ENCODE data around the gene RDH14. TPM values are rescaled to one million over a fixed set of nuclear protein-coding genes. Genes with fewer than 3 reads are reported as not detected.
A peak's percentile ranks its signal among the peaks of the same experiment; 100 is the strongest.

Gene RDH14
- total RNA-seq, 1 donor from 2014 or later = 18.8 TPM

- Mint-ChIP-seq H3K36me3 (ENCODE audit: low read depth) (peaks cover 12% of the 10 kb centered on the region), H3K27me3 (ENCODE audit: low read depth) (no peaks in the 10 kb centered on the region), H3K9me3 (ENCODE audit: low read depth) (peaks cover 26% of the 10 kb centered on the region), H3K4me1 (ENCODE audit: low read depth) (peaks cover 11% of the 10 kb centered on the region), H3K4me3 (ENCODE audit: unreplicated experiment) (no peak overlapping the region), H3K27ac (ENCODE audit: unreplicated experiment) (no peak overlapping the region)
- no peak for TF ChIP-seq CTCF (IDR thresholded peaks at IDR 0.05)
- no peak for DNase-seq (ENCODE audit: low spot score)
Observed at GRCh38 chr2:18578033-18578432, 17.6 kb upstream of the RDH14 start.

- Mint-ChIP-seq H3K4me1 (ENCODE audit: low read depth) (peaks cover 5% of the 10 kb centered on the region), H3K27me3 (ENCODE audit: low read depth) (no peaks in the 10 kb centered on the region), H3K27ac (ENCODE audit: unreplicated experiment) (no peak overlapping the region), H3K4me3 (ENCODE audit: unreplicated experiment) (no peak overlapping the region), H3K9me3 (ENCODE audit: low read depth) (peaks cover 41% of the 10 kb centered on the region), H3K36me3 (ENCODE audit: low read depth) (peaks cover 21% of the 10 kb centered on the region)
- DNase-seq (ENCODE audit: low spot score) = no peak
- TF ChIP-seq CTCF (IDR thresholded peaks at IDR 0.05) = no peak
Observed at GRCh38 chr2:18566145-18566769, 5.8 kb upstream of the RDH14 start.

GRCh38 chr2:18560797-18561085, 288 bp upstream of the RDH14 start:
- H3K27me3 Mint-ChIP-seq (ENCODE audit: low read depth) = no peaks in the 10 kb centered on the region
- no peak for TF ChIP-seq CTCF (IDR thresholded peaks at IDR 0.05)
- peak overlapping the region; percentile 89 for H3K4me3 Mint-ChIP-seq (ENCODE audit: unreplicated experiment)
- peaks cover 47% of the 10 kb centered on the region for H3K4me1 Mint-ChIP-seq (ENCODE audit: low read depth)
- no peak for DNase-seq (ENCODE audit: low spot score)
- H3K36me3 Mint-ChIP-seq (ENCODE audit: low read depth) = peaks cover 10% of the 10 kb centered on the region
- peak overlapping the region; percentile 96 for H3K27ac Mint-ChIP-seq (ENCODE audit: unreplicated experiment)
- H3K9me3 Mint-ChIP-seq (ENCODE audit: low read depth) = peaks cover 24% of the 10 kb centered on the region

- Mint-ChIP-seq H3K27ac (ENCODE audit: unreplicated experiment) (peak overlapping the region; percentile 95), H3K27me3 (ENCODE audit: low read depth) (no peaks in the 10 kb centered on the region), H3K9me3 (ENCODE audit: low read depth) (peaks cover 14% of the 10 kb centered on the region), H3K36me3 (ENCODE audit: low read depth) (peaks cover 9% of the 10 kb centered on the region), H3K4me1 (ENCODE audit: low read depth) (peaks cover 47% of the 10 kb centered on the region), H3K4me3 (ENCODE audit: unreplicated experiment) (peak overlapping the region; percentile 89)
- TF ChIP-seq CTCF (IDR thresholded peaks at IDR 0.05) = no peak
- no peak for DNase-seq (ENCODE audit: low spot score)
Observed at GRCh38 chr2:18559531-18560030, 872 bp downstream of the RDH14 start.

GRCh38 chr2:18558458-18558857, 2.0 kb downstream of the RDH14 start:
- Mint-ChIP-seq H3K4me3 (ENCODE audit: unreplicated experiment) (no peak overlapping the region), H3K9me3 (ENCODE audit: low read depth) (peaks cover 5% of the 10 kb centered on the region), H3K36me3 (ENCODE audit: low read depth) (peaks cover 11% of the 10 kb centered on the region), H3K27me3 (ENCODE audit: low read depth) (no peaks in the 10 kb centered on the region), H3K4me1 (ENCODE audit: low read depth) (peaks cover 51% of the 10 kb centered on the region), H3K27ac (ENCODE audit: unreplicated experiment) (peak overlapping the region; percentile 57)
- no peak for DNase-seq (ENCODE audit: low spot score)
- no peak for TF ChIP-seq CTCF (IDR thresholded peaks at IDR 0.05)

All from chondrocyte (in vitro differentiated cells).